ENCODE results near the gene RIOK2.
"Not testable (repeated sequence)": the region's sequence is repeated elsewhere in the genome, so short reads cannot be mapped to it uniquely, and the experiment has no call there.

RIOK2 gene

GRCh38 chr5:97194366-97194765 lies 11.3 kb upstream of the RIOK2 start:
- Histone ChIP-seq H3K27me3 (ENCODE audit: control insufficient read depth in 1 of 2, insufficient read depth in 2 of 2, low read length in 2 of 2) (no peaks in the 10 kb centered on the region), H3K36me3 (ENCODE audit: control insufficient read depth in 2 of 2, insufficient read depth in 2 of 2, low read length in 2 of 2) (no peaks in the 10 kb centered on the region), H3K9ac (ENCODE audit: low read length in 2 of 2) (no peak overlapping the region), H3K4me1 (ENCODE audit: control insufficient read depth, insufficient read depth, low read length) (no peaks in the 10 kb centered on the region), H3K27ac (ENCODE audit: low read length) (no peak overlapping the region), H3K9me3 (ENCODE audit: control insufficient read depth in 2 of 2, low read length in 2 of 2) (no peaks in the 10 kb centered on the region), H3K4me3 (ENCODE audit: low read length in 2 of 2) (no peak overlapping the region)

- no peaks in the 10 kb centered on the region for H3K27me3 ChIP-seq (ENCODE audit: control insufficient read depth in 1 of 2, insufficient read depth in 2 of 2, low read length in 2 of 2)
Measured at GRCh38 chr5:97193355-97193688, 10.3 kb upstream of the RIOK2 start.

GRCh38 chr5:97192580-97193354 lies 9.7 kb upstream of the RIOK2 start:
- Histone ChIP-seq H3K4me1 (ENCODE audit: control insufficient read depth, insufficient read depth, low read length) (no peaks in the 10 kb centered on the region), H3K9ac (ENCODE audit: low read length in 2 of 2) (no peak overlapping the region), H3K27me3 (ENCODE audit: control insufficient read depth in 1 of 2, insufficient read depth in 2 of 2, low read length in 2 of 2) (no peaks in the 10 kb centered on the region), H3K36me3 (ENCODE audit: control insufficient read depth in 2 of 2, insufficient read depth in 2 of 2, low read length in 2 of 2) (no peaks in the 10 kb centered on the region), H3K4me3 (ENCODE audit: low read length in 2 of 2) (no peak overlapping the region), H3K9me3 (ENCODE audit: control insufficient read depth in 2 of 2, low read length in 2 of 2) (no peaks in the 10 kb centered on the region), H3K27ac (ENCODE audit: low read length) (no peak overlapping the region)

More at GRCh38 chr5:97193355-97193688, 10.3 kb upstream of the RIOK2 start:
- Histone ChIP-seq H3K9ac (ENCODE audit: low read length in 2 of 2) (no peak overlapping the region), H3K9me3 (ENCODE audit: control insufficient read depth in 2 of 2, low read length in 2 of 2) (no peaks in the 10 kb centered on the region), H3K36me3 (ENCODE audit: control insufficient read depth in 2 of 2, insufficient read depth in 2 of 2, low read length in 2 of 2) (no peaks in the 10 kb centered on the region), H3K4me3 (ENCODE audit: low read length in 2 of 2) (no peak overlapping the region), H3K4me1 (ENCODE audit: control insufficient read depth, insufficient read depth, low read length) (no peaks in the 10 kb centered on the region), H3K27ac (ENCODE audit: low read length) (no peak overlapping the region)

- Histone ChIP-seq H3K9me3 (ENCODE audit: control insufficient read depth in 2 of 2, low read length in 2 of 2) (no peaks in the 10 kb centered on the region), H3K27ac (ENCODE audit: low read length) (no peak overlapping the region), H3K27me3 (ENCODE audit: control insufficient read depth in 1 of 2, insufficient read depth in 2 of 2, low read length in 2 of 2) (no peaks in the 10 kb centered on the region), H3K36me3 (ENCODE audit: control insufficient read depth in 2 of 2, insufficient read depth in 2 of 2, low read length in 2 of 2) (no peaks in the 10 kb centered on the region), H3K4me1 (ENCODE audit: control insufficient read depth, insufficient read depth, low read length) (no peaks in the 10 kb centered on the region), H3K9ac (ENCODE audit: low read length in 2 of 2) (no peak overlapping the region), H3K4me3 (ENCODE audit: low read length in 2 of 2) (no peak overlapping the region)
Measured at GRCh38 chr5:97191893-97192292, 8.8 kb upstream of the RIOK2 start.

GRCh38 chr5:97189523-97189922 lies 6.5 kb upstream of the RIOK2 start:
- not testable (repeated sequence) for H3K36me3 ChIP-seq (ENCODE audit: control insufficient read depth in 2 of 2, insufficient read depth in 2 of 2, low read length in 2 of 2); H3K4me3 ChIP-seq (ENCODE audit: low read length in 2 of 2); H3K4me1 ChIP-seq (ENCODE audit: control insufficient read depth, insufficient read depth, low read length); H3K27ac ChIP-seq (ENCODE audit: low read length); H3K27me3 ChIP-seq (ENCODE audit: control insufficient read depth in 1 of 2, insufficient read depth in 2 of 2, low read length in 2 of 2); H3K9ac ChIP-seq (ENCODE audit: low read length in 2 of 2); H3K9me3 ChIP-seq (ENCODE audit: control insufficient read depth in 2 of 2, low read length in 2 of 2)

GRCh38 chr5:97183930-97184213 lies 825 bp upstream of the RIOK2 start:
- H3K27ac ChIP-seq (ENCODE audit: low read length) = peak overlapping the region; percentile 96
- H3K9me3 ChIP-seq (ENCODE audit: control insufficient read depth in 2 of 2, low read length in 2 of 2) = no peaks in the 10 kb centered on the region
- peaks cover 5% of the 10 kb centered on the region for H3K4me1 ChIP-seq (ENCODE audit: control insufficient read depth, insufficient read depth, low read length)
- H3K36me3 ChIP-seq (ENCODE audit: control insufficient read depth in 2 of 2, insufficient read depth in 2 of 2, low read length in 2 of 2) = peaks cover 0 to under 1% of the 10 kb centered on the region in 2 donors
- peak overlapping the region; percentile 88 to 96 for H3K9ac ChIP-seq (ENCODE audit: low read length in 2 of 2)
- peak overlapping the region; percentile 94 to 95 for H3K4me3 ChIP-seq (ENCODE audit: low read length in 2 of 2)
- no peaks in the 10 kb centered on the region for H3K27me3 ChIP-seq (ENCODE audit: control insufficient read depth in 1 of 2, insufficient read depth in 2 of 2, low read length in 2 of 2)

GRCh38 chr5:97182571-97183099 lies 412 bp downstream of the RIOK2 start:
- peak overlapping the region; percentile 94 to 95 for H3K4me3 ChIP-seq (ENCODE audit: low read length in 2 of 2)
- H3K4me1 ChIP-seq (ENCODE audit: control insufficient read depth, insufficient read depth, low read length) = peaks cover 5% of the 10 kb centered on the region
- peak overlapping the region; percentile 88 to 96 for H3K9ac ChIP-seq (ENCODE audit: low read length in 2 of 2)
- H3K36me3 ChIP-seq (ENCODE audit: control insufficient read depth in 2 of 2, insufficient read depth in 2 of 2, low read length in 2 of 2) = peaks cover 7 to 12% of the 10 kb centered on the region in 2 donors
- H3K27ac ChIP-seq (ENCODE audit: low read length) = peak overlapping the region; percentile 96
- H3K27me3 ChIP-seq (ENCODE audit: control insufficient read depth in 1 of 2, insufficient read depth in 2 of 2, low read length in 2 of 2) = no peaks in the 10 kb centered on the region
- no peaks in the 10 kb centered on the region for H3K9me3 ChIP-seq (ENCODE audit: control insufficient read depth in 2 of 2, low read length in 2 of 2)

- Histone ChIP-seq H3K9me3 (ENCODE audit: control insufficient read depth in 2 of 2, low read length in 2 of 2) (no peaks in the 10 kb centered on the region), H3K9ac (ENCODE audit: low read length in 2 of 2) (peak overlapping the region; percentile 88 to 96), H3K4me3 (ENCODE audit: low read length in 2 of 2) (peak overlapping the region; percentile 94 to 95), H3K27ac (ENCODE audit: low read length) (no peak overlapping the region), H3K4me1 (ENCODE audit: control insufficient read depth, insufficient read depth, low read length) (peaks cover 5% of the 10 kb centered on the region), H3K36me3 (ENCODE audit: control insufficient read depth in 2 of 2, insufficient read depth in 2 of 2, low read length in 2 of 2) (peaks cover 10 to 18% of the 10 kb centered on the region in 2 donors), H3K27me3 (ENCODE audit: control insufficient read depth in 1 of 2, insufficient read depth in 2 of 2, low read length in 2 of 2) (no peaks in the 10 kb centered on the region)
Measured at GRCh38 chr5:97181856-97182545, 1.0 kb downstream of the RIOK2 start.

GRCh38 chr5:97179457-97179856 lies 3.6 kb downstream of the RIOK2 start:
- not testable (repeated sequence) for H3K27me3 ChIP-seq (ENCODE audit: control insufficient read depth in 1 of 2, insufficient read depth in 2 of 2, low read length in 2 of 2); H3K4me1 ChIP-seq (ENCODE audit: control insufficient read depth, insufficient read depth, low read length); H3K9me3 ChIP-seq (ENCODE audit: control insufficient read depth in 2 of 2, low read length in 2 of 2); H3K27ac ChIP-seq (ENCODE audit: low read length); H3K9ac ChIP-seq (ENCODE audit: low read length in 2 of 2); H3K4me3 ChIP-seq (ENCODE audit: low read length in 2 of 2)
- H3K36me3 ChIP-seq (ENCODE audit: control insufficient read depth in 2 of 2, insufficient read depth in 2 of 2, low read length in 2 of 2) = peaks cover 22 to 29% of the 10 kb centered on the region in 2 donors

GRCh38 chr5:97172227-97172626 lies 10.8 kb downstream of the RIOK2 start:
- H3K27me3 ChIP-seq (ENCODE audit: control insufficient read depth in 1 of 2, insufficient read depth in 2 of 2, low read length in 2 of 2) = no peaks in the 10 kb centered on the region
- no peak overlapping the region for H3K27ac ChIP-seq (ENCODE audit: low read length)
- no peaks in the 10 kb centered on the region for H3K4me1 ChIP-seq (ENCODE audit: control insufficient read depth, insufficient read depth, low read length)
- peaks cover 25 to 36% of the 10 kb centered on the region in 2 donors for H3K36me3 ChIP-seq (ENCODE audit: control insufficient read depth in 2 of 2, insufficient read depth in 2 of 2, low read length in 2 of 2)
- H3K4me3 ChIP-seq (ENCODE audit: low read length in 2 of 2) = no peak overlapping the region
- H3K9ac ChIP-seq (ENCODE audit: low read length in 2 of 2) = no peak overlapping the region
- no peaks in the 10 kb centered on the region for H3K9me3 ChIP-seq (ENCODE audit: control insufficient read depth in 2 of 2, low read length in 2 of 2)

- Histone ChIP-seq H3K9me3 (ENCODE audit: control insufficient read depth in 2 of 2, low read length in 2 of 2) (no peaks in the 10 kb centered on the region), H3K27me3 (ENCODE audit: control insufficient read depth in 1 of 2, insufficient read depth in 2 of 2, low read length in 2 of 2) (no peaks in the 10 kb centered on the region), H3K27ac (ENCODE audit: low read length) (no peak overlapping the region), H3K4me1 (ENCODE audit: control insufficient read depth, insufficient read depth, low read length) (no peaks in the 10 kb centered on the region), H3K9ac (ENCODE audit: low read length in 2 of 2) (no peak overlapping the region), H3K4me3 (ENCODE audit: low read length in 2 of 2) (no peak overlapping the region), H3K36me3 (ENCODE audit: control insufficient read depth in 2 of 2, insufficient read depth in 2 of 2, low read length in 2 of 2) (peaks cover 22 to 31% of the 10 kb centered on the region in 2 donors)
Measured at GRCh38 chr5:97171703-97172102, 11.3 kb downstream of the RIOK2 start.

Data from stomach smooth muscle (tissue), 2 donors.